ENCODE data around the gene SUN1. TPM values are rescaled to one million over a fixed set of nuclear protein-coding genes. Genes with fewer than 3 reads are reported as not detected.
A peak's percentile ranks its signal among the peaks of the same experiment; 100 is the strongest.

SUN1 gene
- total and polyA plus RNA-seq, 2 experiments from 2014 or later = 63.3 to 145 TPM

DNA sequence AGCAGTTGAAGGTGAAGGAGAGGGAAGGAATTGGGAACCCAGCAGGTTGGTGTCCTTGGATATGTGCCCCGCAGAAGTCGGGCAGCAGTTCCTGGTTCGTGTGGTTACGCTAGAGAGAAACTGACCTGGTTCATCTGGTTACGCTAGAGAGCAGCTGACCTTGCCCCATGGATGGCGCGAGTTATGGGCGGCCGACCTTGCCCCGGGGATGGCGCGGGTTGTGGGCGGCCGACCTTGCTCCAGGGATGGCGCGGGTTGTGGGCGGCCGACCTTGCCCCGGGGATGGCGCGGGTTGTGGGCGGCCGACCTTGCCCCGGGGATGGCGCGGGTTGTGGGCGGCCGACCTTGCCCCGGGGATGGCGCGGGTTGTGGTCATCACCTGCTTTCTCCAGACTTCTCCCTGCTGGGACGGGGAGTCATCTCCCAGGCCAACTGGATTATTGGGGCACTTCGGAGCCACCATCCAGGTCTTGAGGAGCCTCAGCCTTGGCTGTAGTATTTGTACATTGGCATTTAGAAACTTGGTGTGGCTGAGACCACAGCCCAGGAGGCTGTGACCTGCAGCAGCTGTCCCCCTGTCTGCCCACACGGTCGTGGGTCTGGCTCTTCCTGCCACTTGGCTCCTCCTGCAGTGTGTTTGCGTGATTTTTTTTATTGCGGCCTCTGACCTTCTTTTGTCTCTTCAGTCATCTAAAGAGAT, 50.2 kb downstream of the SUN1 start (continued):
- no peak for TF ChIP-seq JUNB (IDR thresholded peaks at IDR 0.05; ENCODE audit: unreplicated experiment)
- TF ChIP-seq, protein P1, sequence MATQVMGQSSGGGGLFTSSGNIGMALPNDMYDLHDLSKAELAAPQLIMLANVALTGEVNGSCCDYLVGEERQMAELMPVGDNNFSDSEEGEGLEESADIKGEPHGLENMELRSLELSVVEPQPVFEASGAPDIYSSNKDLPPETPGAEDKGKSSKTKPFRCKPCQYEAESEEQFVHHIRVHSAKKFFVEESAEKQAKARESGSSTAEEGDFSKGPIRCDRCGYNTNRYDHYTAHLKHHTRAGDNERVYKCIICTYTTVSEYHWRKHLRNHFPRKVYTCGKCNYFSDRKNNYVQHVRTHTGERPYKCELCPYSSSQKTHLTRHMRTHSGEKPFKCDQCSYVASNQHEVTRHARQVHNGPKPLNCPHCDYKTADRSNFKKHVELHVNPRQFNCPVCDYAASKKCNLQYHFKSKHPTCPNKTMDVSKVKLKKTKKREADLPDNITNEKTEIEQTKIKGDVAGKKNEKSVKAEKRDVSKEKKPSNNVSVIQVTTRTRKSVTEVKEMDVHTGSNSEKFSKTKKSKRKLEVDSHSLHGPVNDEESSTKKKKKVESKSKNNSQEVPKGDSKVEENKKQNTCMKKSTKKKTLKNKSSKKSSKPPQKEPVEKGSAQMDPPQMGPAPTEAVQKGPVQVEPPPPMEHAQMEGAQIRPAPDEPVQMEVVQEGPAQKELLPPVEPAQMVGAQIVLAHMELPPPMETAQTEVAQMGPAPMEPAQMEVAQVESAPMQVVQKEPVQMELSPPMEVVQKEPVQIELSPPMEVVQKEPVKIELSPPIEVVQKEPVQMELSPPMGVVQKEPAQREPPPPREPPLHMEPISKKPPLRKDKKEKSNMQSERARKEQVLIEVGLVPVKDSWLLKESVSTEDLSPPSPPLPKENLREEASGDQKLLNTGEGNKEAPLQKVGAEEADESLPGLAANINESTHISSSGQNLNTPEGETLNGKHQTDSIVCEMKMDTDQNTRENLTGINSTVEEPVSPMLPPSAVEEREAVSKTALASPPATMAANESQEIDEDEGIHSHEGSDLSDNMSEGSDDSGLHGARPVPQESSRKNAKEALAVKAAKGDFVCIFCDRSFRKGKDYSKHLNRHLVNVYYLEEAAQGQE (IDR thresholded peaks at IDR 0.05; ENCODE audit: unreplicated experiment) = no peak
- no peak for TF ChIP-seq EZH2phosphoT487 (IDR thresholded peaks at IDR 0.05; ENCODE audit: unreplicated experiment)

DNA sequence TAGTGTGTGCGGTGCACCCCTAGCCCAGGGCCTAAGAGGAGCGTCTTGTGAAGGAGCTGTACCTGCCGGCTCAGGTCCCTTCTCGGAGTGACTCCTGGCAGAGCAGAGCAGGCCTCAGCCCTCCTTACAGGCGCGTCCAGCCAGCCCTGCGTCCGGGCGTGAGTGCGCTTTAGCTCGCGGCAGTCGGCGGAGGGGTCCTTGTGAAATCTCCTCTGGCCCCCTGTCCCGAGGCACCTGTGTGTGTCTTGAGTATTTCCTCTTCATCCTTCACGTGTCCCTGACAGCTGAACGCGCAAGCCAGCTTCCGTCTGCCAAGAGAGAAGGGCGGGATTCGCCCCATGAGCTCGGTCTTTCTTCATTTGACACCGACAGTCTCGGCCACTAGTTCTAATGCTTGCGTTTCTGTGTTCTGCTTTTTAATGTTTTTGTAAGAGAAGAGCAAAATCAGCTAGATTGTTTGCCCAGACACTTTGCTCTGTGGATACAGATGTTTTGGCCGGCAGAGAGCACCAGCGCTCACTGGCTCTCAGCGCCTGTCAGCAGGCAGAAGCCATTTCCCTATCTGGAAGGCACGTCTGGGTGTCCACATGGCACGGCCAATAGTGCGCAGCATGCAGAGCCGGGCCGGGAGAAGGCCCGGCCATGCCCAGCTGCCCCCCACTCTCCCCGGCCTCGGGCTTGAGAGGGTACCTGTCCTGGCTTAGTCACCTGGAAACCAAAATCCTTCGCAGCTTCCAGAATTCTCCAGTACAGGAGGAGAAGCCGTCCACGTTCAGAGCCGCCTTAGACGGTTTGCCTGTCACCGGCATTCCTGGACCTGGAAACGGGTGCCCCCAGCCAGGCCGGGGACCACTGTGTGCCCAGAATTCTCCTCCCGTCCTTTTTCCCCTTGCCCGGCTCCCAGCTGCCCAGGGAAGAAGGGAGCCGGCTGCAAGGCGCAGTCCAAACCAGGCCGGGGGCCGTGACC, 51.1 kb downstream of the SUN1 start:
- H3K36me3 Mint-ChIP-seq (ENCODE audit: low read depth) = peaks cover 28% of the 10 kb centered on the region
- no peak overlapping the region for H3K4me3 Mint-ChIP-seq
- Histone ChIP-seq H2AFZ (no peak overlapping the region), H3K4me1 (ENCODE audit: insufficient read depth) (no peaks in the 10 kb centered on the region; the same call in 1 of the 2 replicates), H4K20me1 (replicated peaks; ENCODE audit: insufficient read depth) (peaks cover 47% of the 10 kb centered on the region), H3K9me2 (ENCODE audit: insufficient read depth) (no peaks in the 10 kb centered on the region), H3K4me2 (no peak overlapping the region), H3F3A (replicated peaks; ENCODE audit: low read depth) (peaks cover 4% of the 10 kb centered on the region; the same call in 1 of the 2 replicates), H3K36me3 (ENCODE audit: insufficient read depth) (no peaks in the 10 kb centered on the region; the same call in 1 of the 2 replicates), H3K27ac (ENCODE audit: low read depth) (no peak overlapping the region), H3K4me3 (no peak overlapping the region), H3K27me3 (ENCODE audit: insufficient read depth) (no peaks in the 10 kb centered on the region), H3K79me2 (replicated peaks; ENCODE audit: insufficient read depth) (peaks cover 100% of the 10 kb centered on the region)
- DNase-seq (ENCODE audit: low spot score) (no peak), ATAC-seq (no peak)
- peaks cover 19% of the 10 kb centered on the region for H3K4me1 Mint-ChIP-seq
- TF ChIP-seq, protein P2, sequence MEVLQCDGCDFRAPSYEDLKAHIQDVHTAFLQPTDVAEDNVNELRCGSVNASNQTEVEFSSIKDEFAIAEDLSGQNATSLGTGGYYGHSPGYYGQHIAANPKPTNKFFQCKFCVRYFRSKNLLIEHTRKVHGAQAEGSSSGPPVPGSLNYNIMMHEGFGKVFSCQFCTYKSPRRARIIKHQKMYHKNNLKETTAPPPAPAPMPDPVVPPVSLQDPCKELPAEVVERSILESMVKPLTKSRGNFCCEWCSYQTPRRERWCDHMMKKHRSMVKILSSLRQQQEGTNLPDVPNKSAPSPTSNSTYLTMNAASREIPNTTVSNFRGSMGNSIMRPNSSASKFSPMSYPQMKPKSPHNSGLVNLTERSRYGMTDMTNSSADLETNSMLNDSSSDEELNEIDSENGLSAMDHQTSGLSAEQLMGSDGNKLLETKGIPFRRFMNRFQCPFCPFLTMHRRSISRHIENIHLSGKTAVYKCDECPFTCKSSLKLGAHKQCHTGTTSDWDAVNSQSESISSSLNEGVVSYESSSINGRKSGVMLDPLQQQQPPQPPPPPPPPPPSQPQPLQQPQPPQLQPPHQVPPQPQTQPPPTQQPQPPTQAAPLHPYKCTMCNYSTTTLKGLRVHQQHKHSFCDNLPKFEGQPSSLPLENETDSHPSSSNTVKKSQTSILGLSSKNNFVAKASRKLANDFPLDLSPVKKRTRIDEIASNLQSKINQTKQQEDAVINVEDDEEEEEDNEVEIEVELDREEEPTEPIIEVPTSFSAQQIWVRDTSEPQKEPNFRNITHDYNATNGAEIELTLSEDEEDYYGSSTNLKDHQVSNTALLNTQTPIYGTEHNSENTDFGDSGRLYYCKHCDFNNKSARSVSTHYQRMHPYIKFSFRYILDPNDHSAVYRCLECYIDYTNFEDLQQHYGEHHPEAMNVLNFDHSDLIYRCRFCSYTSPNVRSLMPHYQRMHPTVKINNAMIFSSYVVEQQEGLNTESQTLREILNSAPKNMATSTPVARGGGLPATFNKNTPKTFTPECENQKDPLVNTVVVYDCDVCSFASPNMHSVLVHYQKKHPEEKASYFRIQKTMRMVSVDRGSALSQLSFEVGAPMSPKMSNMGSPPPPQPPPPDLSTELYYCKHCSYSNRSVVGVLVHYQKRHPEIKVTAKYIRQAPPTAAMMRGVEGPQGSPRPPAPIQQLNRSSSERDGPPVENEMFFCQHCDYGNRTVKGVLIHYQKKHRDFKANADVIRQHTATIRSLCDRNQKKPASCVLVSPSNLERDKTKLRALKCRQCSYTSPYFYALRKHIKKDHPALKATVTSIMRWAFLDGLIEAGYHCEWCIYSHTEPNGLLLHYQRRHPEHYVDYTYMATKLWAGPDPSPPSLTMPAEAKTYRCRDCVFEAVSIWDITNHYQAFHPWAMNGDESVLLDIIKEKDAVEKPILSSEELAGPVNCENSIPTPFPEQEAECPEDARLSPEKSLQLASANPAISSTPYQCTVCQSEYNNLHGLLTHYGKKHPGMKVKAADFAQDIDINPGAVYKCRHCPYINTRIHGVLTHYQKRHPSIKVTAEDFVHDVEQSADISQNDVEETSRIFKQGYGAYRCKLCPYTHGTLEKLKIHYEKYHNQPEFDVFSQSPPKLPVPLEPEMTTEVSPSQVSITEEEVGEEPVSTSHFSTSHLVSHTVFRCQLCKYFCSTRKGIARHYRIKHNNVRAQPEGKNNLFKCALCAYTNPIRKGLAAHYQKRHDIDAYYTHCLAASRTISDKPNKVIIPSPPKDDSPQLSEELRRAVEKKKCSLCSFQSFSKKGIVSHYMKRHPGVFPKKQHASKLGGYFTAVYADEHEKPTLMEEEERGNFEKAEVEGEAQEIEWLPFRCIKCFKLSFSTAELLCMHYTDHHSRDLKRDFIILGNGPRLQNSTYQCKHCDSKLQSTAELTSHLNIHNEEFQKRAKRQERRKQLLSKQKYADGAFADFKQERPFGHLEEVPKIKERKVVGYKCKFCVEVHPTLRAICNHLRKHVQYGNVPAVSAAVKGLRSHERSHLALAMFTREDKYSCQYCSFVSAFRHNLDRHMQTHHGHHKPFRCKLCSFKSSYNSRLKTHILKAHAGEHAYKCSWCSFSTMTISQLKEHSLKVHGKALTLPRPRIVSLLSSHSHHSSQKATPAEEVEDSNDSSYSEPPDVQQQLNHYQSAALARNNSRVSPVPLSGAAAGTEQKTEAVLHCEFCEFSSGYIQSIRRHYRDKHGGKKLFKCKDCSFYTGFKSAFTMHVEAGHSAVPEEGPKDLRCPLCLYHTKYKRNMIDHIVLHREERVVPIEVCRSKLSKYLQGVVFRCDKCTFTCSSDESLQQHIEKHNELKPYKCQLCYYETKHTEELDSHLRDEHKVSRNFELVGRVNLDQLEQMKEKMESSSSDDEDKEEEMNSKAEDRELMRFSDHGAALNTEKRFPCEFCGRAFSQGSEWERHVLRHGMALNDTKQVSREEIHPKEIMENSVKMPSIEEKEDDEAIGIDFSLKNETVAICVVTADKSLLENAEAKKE (CRISPR knock-in tag; IDR thresholded peaks at IDR 0.05) = no peak
- no peak for TF ChIP-seq POLR2AphosphoS5 (IDR thresholded peaks at IDR 0.05; ENCODE audit: low read depth)
- H3K9me3 Mint-ChIP-seq = no peaks in the 10 kb centered on the region
- peaks cover 2% of the 10 kb centered on the region for H3K27me3 Mint-ChIP-seq (ENCODE audit: insufficient read depth, low read depth, poor library complexity)
- 0 out of 2 replicates have a peak overlapping the region, but pooled peaks have one; percentile 44 for H3K27ac Mint-ChIP-seq

All from GM23338 (cell line).